Glomerular endothelial cell (primary cell): ENCODE results near the gene TMEM169. TPM values are rescaled to one million over a fixed set of nuclear protein-coding genes. Genes with fewer than 3 reads are reported as not detected.
"Not testable (repeated sequence)": the region's sequence is repeated elsewhere in the genome, so short reads cannot be mapped to it uniquely, and the experiment has no call there.

Experiments
- DNase-seq: peaks from one replicate; pipeline ENCODE4 v3.0.0-alpha.2; 2011; ENCODE audit warnings: low read depth, low spot score; ENCODE audit errors: extremely low read depth
- total RNA-seq: library from RNA; depleted of rRNA; stranded (reverse); fragments of >200 nt; gene quantifications from 2 replicates; pipeline ENCODE4 v1.2.3, GENCODE V29; 2015

Gene TMEM169
- total RNA-seq, 1 donor from 2014 or later: 0.29 TPM

- DNase-seq: no peak
Measured at GRCh38 chr2:216070195-216070594, 11.5 kb upstream of the TMEM169 start.

DNA sequence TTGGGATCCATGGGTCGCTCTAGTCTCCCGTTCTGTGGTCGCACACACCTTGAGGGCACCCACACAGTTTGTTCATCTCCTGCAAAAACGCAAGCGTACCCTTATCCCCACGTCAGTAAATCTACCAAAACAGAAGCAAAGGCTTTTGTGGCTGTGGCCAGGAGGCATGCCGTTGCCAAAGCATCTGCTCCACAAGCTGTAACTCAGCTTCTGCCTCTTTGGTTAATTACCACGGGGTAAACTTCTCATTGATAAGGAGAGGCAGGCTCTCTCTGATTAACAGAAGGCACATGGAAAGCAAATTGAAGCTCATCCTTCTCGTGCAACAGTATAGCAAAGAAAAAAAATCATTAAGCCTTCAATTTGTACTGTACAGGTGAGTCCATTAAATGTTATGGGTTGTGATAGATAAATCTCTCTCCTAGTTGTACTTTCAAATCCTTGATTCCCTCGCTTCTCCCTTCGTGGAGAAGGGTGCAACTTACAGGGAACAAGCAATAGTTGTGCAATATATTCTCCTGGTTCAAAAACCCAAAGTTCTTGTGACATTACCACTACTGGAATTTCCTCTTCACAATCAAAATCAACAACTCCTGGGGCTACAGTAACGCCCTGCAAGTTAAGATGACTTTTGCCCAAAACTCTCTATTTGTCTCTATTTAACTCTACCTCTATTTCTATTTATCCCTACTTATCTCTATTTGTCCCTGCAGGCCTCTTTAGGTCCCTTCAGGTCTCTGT is 10.4 kb upstream of the TMEM169 start:
- no peak for DNase-seq

GRCh38 chr2:216072473-216072872 is 9.2 kb upstream of the TMEM169 start:
- DNase-seq: no peak

DNA sequence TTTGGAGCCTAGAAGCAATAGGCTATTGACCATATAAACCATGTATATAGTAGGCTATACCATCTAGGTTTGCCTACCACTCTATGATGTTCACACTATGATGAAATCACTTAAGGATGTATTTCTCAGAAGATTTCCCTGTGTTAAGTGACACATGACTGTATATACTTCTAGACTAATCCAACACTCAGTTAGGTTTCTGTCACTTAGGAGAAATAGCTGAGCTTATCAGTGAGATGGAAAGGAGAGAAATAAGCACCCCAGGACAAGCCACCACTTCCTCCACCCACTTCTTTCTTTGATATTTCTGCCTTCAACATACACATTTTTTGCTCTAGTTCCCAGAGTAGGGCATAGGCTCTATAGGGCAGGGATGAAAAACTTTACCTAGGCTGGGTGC is 7.9 kb upstream of the TMEM169 start:
- DNase-seq: no peak

DNA sequence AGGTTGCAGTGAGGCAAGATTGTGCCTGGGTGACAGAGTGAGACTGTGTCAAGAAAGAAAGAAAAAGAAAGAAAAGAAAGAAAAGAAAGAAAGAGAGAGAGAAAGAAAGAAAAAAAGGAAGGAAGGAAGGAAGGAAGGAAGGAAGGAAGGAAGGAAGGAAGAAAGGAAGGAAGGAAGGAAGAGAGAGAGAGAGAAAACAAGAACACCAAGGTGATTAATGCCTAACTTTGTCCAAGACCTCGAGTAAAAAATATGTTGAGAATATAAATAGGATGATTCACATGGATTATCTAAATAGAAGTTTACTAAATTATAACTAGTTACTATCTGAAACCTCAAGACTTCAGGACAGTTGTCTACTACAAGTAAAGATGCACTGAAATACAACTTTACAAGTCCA is 7.3 kb upstream of the TMEM169 start:
- DNase-seq: no peak

DNA sequence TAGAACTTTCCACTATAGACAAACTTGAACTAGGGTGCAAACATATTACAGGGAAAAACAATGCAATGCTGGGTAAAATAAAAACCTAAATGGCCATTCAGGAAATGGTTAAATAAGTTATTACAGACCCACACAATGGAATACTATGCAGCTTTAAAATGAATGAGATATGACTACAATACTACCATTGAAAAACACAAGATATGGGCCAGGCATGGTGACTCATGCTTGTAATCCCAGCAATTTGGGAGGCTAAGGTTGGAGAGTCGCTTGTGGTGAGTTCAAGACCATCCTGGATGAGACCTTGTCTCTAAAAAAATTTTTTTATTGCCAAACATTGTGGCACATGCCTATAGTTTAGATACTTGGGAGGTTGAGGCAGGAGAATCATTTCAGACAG is 6.9 kb upstream of the TMEM169 start:
- no peak for DNase-seq

GRCh38 chr2:216075510-216076485 is 5.9 kb upstream of the TMEM169 start:
- DNase-seq: no peak

- no peak for DNase-seq
Measured at GRCh38 chr2:216078776-216079175, 2.9 kb upstream of the TMEM169 start.

- not testable (repeated sequence) for DNase-seq
Measured at GRCh38 chr2:216080048-216080447, 1.7 kb upstream of the TMEM169 start.

DNA sequence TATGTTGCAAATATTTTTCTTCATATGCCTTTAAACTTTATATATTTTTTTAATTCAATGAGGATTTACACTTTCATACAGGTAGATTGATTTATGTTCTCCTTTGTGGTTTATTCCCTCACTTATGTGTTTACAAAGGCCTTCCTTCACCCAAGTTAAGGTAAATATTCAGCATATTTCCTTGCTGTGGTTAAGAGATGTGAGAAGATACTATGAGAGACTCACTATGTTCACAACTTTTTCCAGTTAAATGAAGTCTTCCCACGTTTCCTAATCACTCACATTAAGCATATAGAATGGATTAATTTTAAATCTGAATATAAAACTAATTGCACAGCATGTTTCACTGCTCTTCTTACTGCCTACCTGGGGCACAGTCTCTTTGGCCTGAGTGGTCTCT is 707 bp upstream of the TMEM169 start:
- DNase-seq: no peak

DNA sequence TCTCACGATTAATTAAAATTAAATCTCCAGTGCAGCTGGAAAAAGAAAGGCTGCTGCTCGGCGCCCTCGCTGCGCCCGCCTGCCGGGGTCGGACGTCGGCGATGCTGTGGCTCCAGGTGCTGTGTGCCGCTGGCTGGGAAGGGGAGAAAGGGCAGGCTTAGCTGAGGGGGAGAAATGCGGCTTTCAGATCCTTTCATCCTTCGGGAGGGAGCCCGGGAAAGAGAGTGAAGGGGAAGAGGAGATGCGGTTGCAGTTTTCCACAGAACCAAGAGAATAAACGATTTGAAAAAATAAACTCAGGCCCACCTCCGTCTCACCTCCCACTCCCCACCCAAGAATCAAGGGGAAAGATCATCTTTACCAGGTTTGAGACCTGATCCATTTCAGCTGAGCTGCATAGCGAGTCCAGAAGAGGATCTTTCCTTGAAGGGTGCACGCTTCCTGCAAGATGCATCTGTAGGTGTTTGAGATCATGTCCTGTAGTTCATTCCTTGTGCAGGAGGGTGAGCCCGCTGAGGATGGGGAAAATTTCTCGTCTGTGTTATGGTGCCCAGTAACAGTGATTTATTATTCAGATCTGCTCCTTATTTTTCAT is 495 bp downstream of the TMEM169 start:
- no peak for DNase-seq

- DNase-seq: no peak
Measured at GRCh38 chr2:216082805-216083204, 1.1 kb downstream of the TMEM169 start.

- no peak for DNase-seq
Measured at GRCh38 chr2:216083464-216084281, 2.0 kb downstream of the TMEM169 start.

DNA sequence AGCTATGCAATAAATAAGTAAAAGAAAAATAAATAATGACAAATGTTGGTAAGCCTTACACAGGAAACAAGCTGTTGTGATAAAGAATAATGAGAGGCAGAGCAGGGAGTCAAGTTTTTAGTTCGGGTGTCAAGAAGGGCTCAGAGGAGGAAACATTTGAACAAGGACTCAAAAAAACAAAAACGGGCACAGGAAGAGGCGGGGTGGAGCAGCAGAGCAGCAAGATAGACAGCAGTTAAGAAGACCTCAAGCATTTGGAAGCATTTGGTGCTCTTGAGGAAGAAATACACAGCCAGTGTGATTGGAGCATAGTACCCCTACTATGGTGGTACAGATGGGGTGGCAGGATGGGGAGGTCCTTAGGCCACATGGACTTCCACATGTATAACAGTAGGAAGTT is 2.8 kb downstream of the TMEM169 start:
- DNase-seq: no peak

DNA sequence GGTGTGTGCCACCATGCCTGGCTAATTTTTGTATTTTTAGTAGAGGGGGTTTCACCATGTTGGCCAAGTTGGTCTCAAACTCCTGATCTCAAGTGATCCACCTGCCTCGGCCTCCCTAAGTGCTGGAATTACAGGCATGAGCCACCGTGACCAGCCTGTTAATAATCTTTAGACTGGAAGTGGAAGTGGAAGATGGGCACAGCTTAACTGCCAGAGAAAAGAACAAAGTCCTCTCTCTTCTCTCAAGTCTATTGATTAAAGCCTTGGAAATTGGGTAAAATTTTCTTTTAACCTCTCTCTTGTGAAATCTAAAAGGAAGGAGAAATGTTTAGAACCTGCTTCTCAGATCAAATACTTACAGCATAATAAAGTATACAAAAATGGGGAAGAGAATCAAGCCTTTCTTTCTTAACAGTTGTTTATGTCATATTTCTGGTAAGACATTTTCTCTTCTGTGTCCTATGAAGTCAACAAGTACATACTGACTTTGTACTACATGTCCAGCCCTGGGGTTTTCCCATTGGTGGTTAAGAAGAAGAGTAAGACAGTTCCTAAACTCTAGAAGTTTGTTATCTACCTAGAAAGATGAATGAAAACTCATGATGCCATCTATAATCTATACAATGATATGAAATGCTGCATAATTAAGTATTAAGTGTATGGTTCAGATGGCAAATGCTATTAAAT is 4.6 kb downstream of the TMEM169 start:
- DNase-seq: no peak

DNA sequence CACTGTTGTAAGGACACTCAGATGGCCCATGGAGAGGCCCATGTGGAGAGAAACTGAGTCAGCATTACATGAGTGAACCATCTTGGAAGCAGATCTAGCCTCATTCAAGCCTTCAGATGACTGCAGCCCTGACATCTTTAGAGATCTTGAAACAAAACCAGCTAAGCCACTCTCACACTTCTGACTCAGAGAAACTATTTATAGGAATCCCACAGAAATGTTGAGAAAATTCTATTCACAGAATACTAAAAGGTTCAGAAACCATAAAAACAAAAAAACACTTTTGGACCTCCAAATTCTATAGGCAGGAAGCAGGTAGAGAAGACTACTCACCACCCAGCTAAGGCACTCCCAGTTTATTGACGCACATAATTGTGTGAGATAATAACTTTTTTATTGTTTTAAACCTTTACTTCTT is 8.7 kb downstream of the TMEM169 start:
- no peak for DNase-seq

- no peak for DNase-seq
Measured at GRCh38 chr2:216092646-216093045, 10.9 kb downstream of the TMEM169 start.

DNA sequence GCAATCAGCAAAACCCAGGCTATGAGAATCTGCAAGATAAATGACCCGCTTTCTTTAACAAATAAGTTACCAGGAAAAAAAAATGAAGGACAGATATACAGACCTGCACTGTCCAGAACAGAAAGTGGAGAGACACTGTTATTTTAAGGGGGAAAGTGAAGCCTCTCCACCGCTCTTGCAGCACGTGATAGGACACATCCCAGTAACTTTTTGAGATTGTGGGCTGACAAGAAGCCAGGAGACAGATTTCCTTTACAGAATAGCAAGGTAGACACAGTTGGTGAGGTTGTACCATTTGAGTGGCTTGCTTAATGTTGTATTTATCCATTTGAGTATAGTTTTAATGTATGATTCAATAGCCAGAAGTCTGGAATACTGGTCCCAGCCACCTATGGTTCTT is 13.0 kb downstream of the TMEM169 start:
- no peak for DNase-seq

GRCh38 chr2:216098421-216099334 is 17.0 kb downstream of the TMEM169 start:
- DNase-seq: no peak
